Measurements from ENCODE around the gene ZNF662.

Gene ZNF662

DNA sequence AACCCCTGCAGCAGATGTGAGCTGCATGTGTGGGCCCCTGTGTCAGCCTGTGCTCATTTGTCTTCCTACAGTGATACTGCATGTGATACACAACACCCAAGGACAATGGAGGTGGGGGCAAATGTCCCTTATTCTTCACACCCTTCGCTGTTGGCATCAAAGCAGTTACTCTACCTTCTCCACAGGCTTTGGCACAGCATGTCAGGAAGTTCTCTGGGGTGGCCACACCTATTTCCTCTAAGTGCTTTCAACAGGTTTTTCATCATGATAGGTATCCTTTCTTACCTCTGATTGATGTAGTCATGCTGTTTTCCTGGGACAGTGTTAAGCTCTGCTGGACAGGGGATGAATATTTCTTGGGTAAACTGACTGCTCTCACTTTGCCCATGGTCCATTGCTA lies 29.5 kb downstream of the ZNF662 start:
- ATAC-seq, result no peak
- TF ChIP-seq TSHZ2 (CRISPR knock-in tag; IDR thresholded peaks at IDR 0.05), result no peak
- no peak for TF ChIP-seq ARNTL (CRISPR knock-in tag; IDR thresholded peaks at IDR 0.05; ENCODE audit: borderline replicate concordance, low read depth)
- TF ChIP-seq SNAI2 (CRISPR knock-in tag; IDR thresholded peaks at IDR 0.05), result no peak
- TF ChIP-seq, protein P1, sequence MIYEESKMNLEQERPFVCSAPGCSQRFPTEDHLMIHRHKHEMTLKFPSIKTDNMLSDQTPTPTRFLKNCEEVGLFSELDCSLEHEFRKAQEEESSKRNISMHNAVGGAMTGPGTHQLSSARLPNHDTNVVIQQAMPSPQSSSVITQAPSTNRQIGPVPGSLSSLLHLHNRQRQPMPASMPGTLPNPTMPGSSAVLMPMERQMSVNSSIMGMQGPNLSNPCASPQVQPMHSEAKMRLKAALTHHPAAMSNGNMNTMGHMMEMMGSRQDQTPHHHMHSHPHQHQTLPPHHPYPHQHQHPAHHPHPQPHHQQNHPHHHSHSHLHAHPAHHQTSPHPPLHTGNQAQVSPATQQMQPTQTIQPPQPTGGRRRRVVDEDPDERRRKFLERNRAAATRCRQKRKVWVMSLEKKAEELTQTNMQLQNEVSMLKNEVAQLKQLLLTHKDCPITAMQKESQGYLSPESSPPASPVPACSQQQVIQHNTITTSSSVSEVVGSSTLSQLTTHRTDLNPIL (CRISPR knock-in tag; IDR thresholded peaks at IDR 0.05; ENCODE audit: low read depth), result no peak
- no peak for TF ChIP-seq ZNF70 (CRISPR knock-in tag; IDR thresholded peaks at IDR 0.05)
- TF ChIP-seq ISL1 (CRISPR knock-in tag; IDR thresholded peaks at IDR 0.05), result no peak
- TF ChIP-seq POU6F1 (CRISPR knock-in tag; IDR thresholded peaks at IDR 0.05; ENCODE audit: borderline replicate concordance, low read depth), result no peak

GRCh38 chr3:42936157-42936981 lies 30.4 kb downstream of the ZNF662 start:
- TF ChIP-seq PATZ1 (CRISPR knock-in tag; IDR thresholded peaks at IDR 0.05; ENCODE audit: borderline replicate concordance), result no peak
- no peak for TF ChIP-seq OSR1 (CRISPR knock-in tag; IDR thresholded peaks at IDR 0.05)
- ATAC-seq, result no peak

GRCh38 chr3:42937334-42937733 lies 31.4 kb downstream of the ZNF662 start:
- no peak for ATAC-seq
- no peak for TF ChIP-seq PATZ1 (CRISPR knock-in tag; IDR thresholded peaks at IDR 0.05; ENCODE audit: borderline replicate concordance)

DNA sequence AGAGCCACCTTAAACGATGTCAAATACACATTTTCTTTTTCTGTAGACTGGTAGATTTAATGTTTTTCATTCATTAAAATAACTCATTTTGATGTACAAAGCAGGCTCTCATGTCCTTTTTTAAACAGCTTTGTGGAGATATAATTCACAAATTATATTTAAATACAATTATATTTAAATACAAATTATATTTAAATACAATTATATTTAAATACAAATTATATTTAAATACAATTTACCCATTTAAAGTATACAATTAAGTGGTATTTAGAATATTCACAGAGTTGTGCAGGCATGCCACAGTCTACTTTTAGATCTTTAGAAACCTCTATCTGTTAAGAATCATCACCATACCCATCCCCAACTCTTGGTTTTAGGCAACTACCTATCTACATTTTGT lies 36.8 kb downstream of the ZNF662 start:
- no peak for ATAC-seq
- TF ChIP-seq ZFP30 (CRISPR knock-in tag; IDR thresholded peaks at IDR 0.05), result no peak
- no peak for TF ChIP-seq ARNTL (CRISPR knock-in tag; IDR thresholded peaks at IDR 0.05; ENCODE audit: borderline replicate concordance, low read depth)
- TF ChIP-seq SNAI2 (CRISPR knock-in tag; IDR thresholded peaks at IDR 0.05), result no peak
- TF ChIP-seq TCF4 (CRISPR knock-in tag; IDR thresholded peaks at IDR 0.05; ENCODE audit: borderline replicate concordance), result no peak
- TF ChIP-seq TSHZ2 (CRISPR knock-in tag; IDR thresholded peaks at IDR 0.05), result no peak
- no peak for TF ChIP-seq PATZ1 (CRISPR knock-in tag; IDR thresholded peaks at IDR 0.05; ENCODE audit: borderline replicate concordance)
- no peak for TF ChIP-seq ZNF70 (CRISPR knock-in tag; IDR thresholded peaks at IDR 0.05)
- no peak for TF ChIP-seq RARB (CRISPR knock-in tag; IDR thresholded peaks at IDR 0.05)
- TF ChIP-seq, protein P1 (CRISPR knock-in tag; IDR thresholded peaks at IDR 0.05; ENCODE audit: low read depth), result no peak
- no peak for TF ChIP-seq CSRNP3 (CRISPR knock-in tag; IDR thresholded peaks at IDR 0.05)
- TF ChIP-seq OSR1 (CRISPR knock-in tag; IDR thresholded peaks at IDR 0.05), result no peak
- TF ChIP-seq TOX (CRISPR knock-in tag; IDR thresholded peaks at IDR 0.05; ENCODE audit: borderline replicate concordance), result no peak
- TF ChIP-seq GLIS3 (CRISPR knock-in tag; IDR thresholded peaks at IDR 0.05), result no peak

Measured in SK-N-SH treated with all-trans-retinoic acid at 6 μM for 48 hours (cell line).